Coronary artery (tissue), 2 donors: ENCODE data around the gene ARHGAP24.

ENCODE experiments used
- DNase-seq: peaks from one replicate; pipeline ENCODE4 v3.0.0-alpha.2; 2017; ENCODE audit warnings: low spot score
- H3K27ac ChIP-seq, 2 donors: fragments of 200-600 bp; sonication (generic); one replicate each; pipeline ENCODE4 v1.5.1; 2016 to 2019
- H3K4me3 ChIP-seq: fragments of 200-600 bp; sonication (generic); 2 replicates; pipeline ENCODE4 v1.5.1; 2016; ENCODE audit warnings: mild to moderate bottlenecking, moderate library complexity
- CTCF ChIP-seq: fragments of 200-600 bp; sonication (generic); IDR thresholded peaks from one replicate; pipeline ENCODE4 v1.5.1; 2019; ENCODE audit warnings: antibody characterized with exemption

Gene ARHGAP24

GRCh38 chr4:85580489-85580888, 105.5 kb downstream of the ARHGAP24 start:
- H3K27ac ChIP-seq, result no peak overlapping the region
- TF ChIP-seq CTCF, result no peak
- no peak overlapping the region for H3K4me3 ChIP-seq
- no peak for DNase-seq

- no peak overlapping the region for H3K4me3 ChIP-seq
- no peak overlapping the region for H3K27ac ChIP-seq
- no peak for DNase-seq
- TF ChIP-seq CTCF, result no peak
These were observed 113.0 kb downstream of the ARHGAP24 start for GRCh38 chr4:85587952-85588351.

- Histone ChIP-seq H3K27ac (no peak overlapping the region), H3K4me3 (no peak overlapping the region)
- no peak for DNase-seq
- TF ChIP-seq CTCF, result no peak
These were observed 116.6 kb downstream of the ARHGAP24 start for GRCh38 chr4:85591406-85592098.

GRCh38 chr4:85595098-85595775, 120.3 kb downstream of the ARHGAP24 start:
- DNase-seq, result no peak
- Histone ChIP-seq H3K4me3 (no peak overlapping the region), H3K27ac (no peak overlapping the region)
- no peak for TF ChIP-seq CTCF

GRCh38 chr4:85595796-85596559, 121.0 kb downstream of the ARHGAP24 start:
- H3K4me3 ChIP-seq, result no peak overlapping the region
- TF ChIP-seq CTCF, result no peak
- no peak overlapping the region for H3K27ac ChIP-seq
- no peak for DNase-seq

GRCh38 chr4:85598936-85599335, 124.0 kb downstream of the ARHGAP24 start:
- DNase-seq, result no peak
- no peak for TF ChIP-seq CTCF
- H3K27ac ChIP-seq, result no peak overlapping the region
- no peak overlapping the region for H3K4me3 ChIP-seq
